Smooth muscle cell (in vitro differentiated cells): ENCODE data around the gene OIT3. TPM values are rescaled to one million over a fixed set of nuclear protein-coding genes. Genes with fewer than 3 reads are reported as not detected.

Source experiments
- DNase-seq: peaks from one replicate; lab custom pipeline; 2025; ENCODE audit not compliant: unreplicated experiment; lab: John Stamatoyannopoulos, UW
- H2AFZ ChIP-seq: fragments of 200-600 bp; sonication (generic); 2 replicates; pipeline ENCODE4 v1.6.0; 2016; ENCODE audit warnings: antibody characterized with exemption, low read depth, mild to moderate bottlenecking
- H3F3A ChIP-seq: fragments of 200-600 bp; sonication (generic); 2 replicates; pipeline ENCODE4 v1.6.0; 2017; ENCODE audit warnings: antibody characterized with exemption, low read depth
- H3K27ac ChIP-seq: fragments of 200-600 bp; sonication (generic); 2 replicates; pipeline ENCODE4 v1.5.1; 2016; ENCODE audit warnings: low read depth, mild to moderate bottlenecking
- H3K27me3 ChIP-seq: fragments of 200-600 bp; sonication (generic); 2 replicates; pipeline ENCODE4 v1.6.1; 2016; ENCODE audit warnings: low read depth, mild to moderate bottlenecking
- H3K36me3 ChIP-seq: fragments of 200-600 bp; sonication (generic); 2 replicates; pipeline ENCODE4 v1.5.1; 2016; ENCODE audit warnings: low read depth
- H3K4me1 ChIP-seq: fragments of 200-600 bp; sonication (generic); 2 replicates; pipeline ENCODE4 v1.5.1; 2016; ENCODE audit warnings: low read depth
- H3K4me2 ChIP-seq: fragments of 200-600 bp; sonication (generic); 2 replicates; pipeline ENCODE4 v1.6.0; 2016; ENCODE audit warnings: mild to moderate bottlenecking
- H3K4me3 ChIP-seq: fragments of 200-600 bp; sonication (generic); 2 replicates; pipeline ENCODE4 v1.5.1; 2016; ENCODE audit warnings: mild to moderate bottlenecking
- H3K79me2 ChIP-seq: fragments of 200-600 bp; sonication (generic); 2 replicates; pipeline ENCODE4 v1.6.0; 2016; ENCODE audit warnings: low read depth, mild to moderate bottlenecking
- H3K9ac ChIP-seq: fragments of 200-600 bp; sonication (generic); 2 replicates; pipeline ENCODE4 v1.6.0; 2016; ENCODE audit warnings: low read depth
- H3K9me3 ChIP-seq: fragments of 200-600 bp; sonication (generic); replicated peaks from 2 replicates; pipeline ENCODE4 v1.5.1; 2016; ENCODE audit warnings: low read depth
- H4K20me1 ChIP-seq: fragments of 200-600 bp; sonication (generic); 2 replicates; pipeline ENCODE4 v1.6.0; 2016; ENCODE audit warnings: low read depth
- WGBS: methylation state at CpG from one replicate; pipeline ENCODE4 v1.1.7; 2016; ENCODE audit warnings: low lambda C conversion rate; 5-methylcytosine and 5-hydroxymethylcytosine counted together
- polyA plus RNA-seq: library from polyadenylated mRNA; unstranded; fragments of >200 nt; fragmentation: Nextera tagmentation; extraction: Ambion mirVana; gene quantifications from 2 replicates; pipeline ENCODE4 v1.2.1, GENCODE V29; 2016
- total RNA-seq: library from RNA; depleted of rRNA; stranded (reverse); fragments of >200 nt; gene quantifications from 2 replicates; pipeline ENCODE4 v1.2.3, GENCODE V29; 2014
- TF ChIP-seq, protein P1 (sequence below): fragments of 200-600 bp; sonication (generic); IDR thresholded peaks from 2 replicates; pipeline ENCODE4 v1.5.1; 2017; ENCODE audit warnings: borderline replicate concordance, mild to moderate bottlenecking, antibody characterized with exemption; ENCODE audit not compliant: insufficient read depth, poor library complexity, severe bottlenecking

Gene OIT3
- total and polyA plus RNA-seq, 2 experiments from 2014 or later, result 0.08 TPM; not detected in 1

DNA sequence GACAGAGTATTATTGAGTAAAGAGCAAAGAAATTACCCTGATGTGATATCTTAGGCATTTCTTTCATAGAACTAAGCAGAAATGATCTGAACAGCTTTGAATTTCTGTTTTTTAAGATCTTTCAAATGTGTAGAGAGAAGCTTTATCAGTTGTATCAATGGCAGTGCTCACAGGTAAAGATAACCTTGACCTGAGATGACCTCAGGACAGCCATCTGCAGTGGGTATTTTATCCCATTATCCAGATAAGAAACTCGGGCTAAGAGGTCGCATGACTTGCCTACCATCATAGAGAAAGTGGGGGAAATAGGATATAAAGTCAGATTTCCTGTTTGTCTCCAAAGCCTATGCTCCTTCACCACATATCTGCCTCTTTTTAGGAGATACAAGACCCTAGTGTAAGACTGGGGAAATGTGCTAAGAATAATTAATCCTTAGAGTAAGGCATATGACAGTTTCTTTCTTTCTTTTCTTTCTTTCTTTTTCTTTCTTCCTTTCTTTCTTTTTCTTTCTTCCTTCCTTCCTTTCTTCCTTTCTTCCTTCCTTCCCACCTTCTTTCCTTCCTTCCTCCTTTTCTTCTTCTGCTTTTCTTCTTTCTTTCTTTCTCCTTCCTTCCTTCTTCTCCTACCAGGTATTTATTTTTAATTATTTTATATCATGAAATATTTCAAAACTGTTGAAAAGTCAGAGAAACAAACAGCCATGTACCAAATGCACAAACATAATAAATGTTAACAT is 50.1 kb downstream of the OIT3 start:
- Histone ChIP-seq H2AFZ (no peak overlapping the region), H4K20me1 (no peaks in the 10 kb centered on the region), H3K4me2 (no peak overlapping the region), H3F3A (no peaks in the 10 kb centered on the region), H3K36me3 (no peaks in the 10 kb centered on the region), H3K27ac (no peak overlapping the region), H3K27me3 (no peaks in the 10 kb centered on the region), H3K4me3 (no peak overlapping the region), H3K79me2 (no peaks in the 10 kb centered on the region), H3K4me1 (no peaks in the 10 kb centered on the region), H3K9ac (no peak overlapping the region), H3K9me3 (no peaks in the 10 kb centered on the region)
- 63% methylated on average over 2 of the region's 2 CpGs for WGBS
- no peak for DNase-seq
- TF ChIP-seq, protein P1, sequence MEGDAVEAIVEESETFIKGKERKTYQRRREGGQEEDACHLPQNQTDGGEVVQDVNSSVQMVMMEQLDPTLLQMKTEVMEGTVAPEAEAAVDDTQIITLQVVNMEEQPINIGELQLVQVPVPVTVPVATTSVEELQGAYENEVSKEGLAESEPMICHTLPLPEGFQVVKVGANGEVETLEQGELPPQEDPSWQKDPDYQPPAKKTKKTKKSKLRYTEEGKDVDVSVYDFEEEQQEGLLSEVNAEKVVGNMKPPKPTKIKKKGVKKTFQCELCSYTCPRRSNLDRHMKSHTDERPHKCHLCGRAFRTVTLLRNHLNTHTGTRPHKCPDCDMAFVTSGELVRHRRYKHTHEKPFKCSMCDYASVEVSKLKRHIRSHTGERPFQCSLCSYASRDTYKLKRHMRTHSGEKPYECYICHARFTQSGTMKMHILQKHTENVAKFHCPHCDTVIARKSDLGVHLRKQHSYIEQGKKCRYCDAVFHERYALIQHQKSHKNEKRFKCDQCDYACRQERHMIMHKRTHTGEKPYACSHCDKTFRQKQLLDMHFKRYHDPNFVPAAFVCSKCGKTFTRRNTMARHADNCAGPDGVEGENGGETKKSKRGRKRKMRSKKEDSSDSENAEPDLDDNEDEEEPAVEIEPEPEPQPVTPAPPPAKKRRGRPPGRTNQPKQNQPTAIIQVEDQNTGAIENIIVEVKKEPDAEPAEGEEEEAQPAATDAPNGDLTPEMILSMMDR, result no peak

DNA sequence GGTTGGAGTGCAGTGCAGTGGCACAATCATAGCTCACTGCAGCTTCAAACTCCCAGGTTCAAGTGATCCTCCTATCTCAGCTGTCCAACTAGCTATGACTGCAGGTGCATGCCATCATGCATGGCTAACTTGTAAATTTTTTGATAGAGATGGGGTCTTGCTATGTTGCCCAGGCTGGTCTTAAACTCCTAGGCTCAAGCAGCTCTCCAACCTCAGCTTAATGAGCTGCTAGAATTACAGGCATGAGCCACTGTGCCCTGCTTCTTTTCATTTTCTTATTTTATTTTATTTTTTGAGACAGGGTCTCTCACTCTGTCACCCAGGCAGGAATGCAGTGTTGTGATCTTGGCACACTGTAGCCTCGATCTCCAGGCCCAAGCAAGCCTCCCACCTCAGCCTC is 53.4 kb downstream of the OIT3 start:
- Histone ChIP-seq H3K79me2 (no peaks in the 10 kb centered on the region), H3F3A (no peaks in the 10 kb centered on the region), H3K4me1 (no peaks in the 10 kb centered on the region), H3K36me3 (no peaks in the 10 kb centered on the region), H2AFZ (no peak overlapping the region), H3K4me2 (no peak overlapping the region), H4K20me1 (no peaks in the 10 kb centered on the region), H3K9me3 (no peaks in the 10 kb centered on the region), H3K27me3 (no peaks in the 10 kb centered on the region), H3K27ac (no peak overlapping the region), H3K4me3 (no peak overlapping the region), H3K9ac (no peak overlapping the region)
- TF ChIP-seq, protein P1, result no peak
- 75% methylated on average over 1 of the region's 1 CpG for WGBS
- no peak for DNase-seq

DNA sequence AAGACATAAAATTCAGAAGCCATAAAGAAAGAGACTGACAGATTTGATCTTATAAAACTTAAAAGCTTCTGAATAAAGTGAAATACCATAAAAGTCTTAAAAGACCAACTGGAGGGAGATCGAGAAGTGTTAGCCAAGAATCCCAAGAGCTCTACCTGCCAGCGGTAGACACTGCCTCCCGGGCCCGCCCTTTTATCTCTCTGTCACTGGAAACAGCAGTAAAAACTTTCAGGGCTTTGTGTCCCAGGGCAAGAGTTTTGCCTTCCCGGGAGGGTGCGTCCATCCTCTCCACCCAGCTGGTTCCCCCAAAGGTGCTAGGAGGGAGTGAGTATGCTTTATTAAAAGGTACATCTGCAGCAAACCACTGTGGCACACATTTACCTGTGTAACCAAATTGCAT is 55.2 kb downstream of the OIT3 start:
- Histone ChIP-seq H4K20me1 (no peaks in the 10 kb centered on the region), H3K4me2 (no peak overlapping the region), H3K9ac (no peak overlapping the region), H3K4me3 (no peak overlapping the region), H2AFZ (no peak overlapping the region), H3K27me3 (no peaks in the 10 kb centered on the region), H3K27ac (no peak overlapping the region), H3K4me1 (peaks cover 2% of the 10 kb centered on the region), H3K9me3 (no peaks in the 10 kb centered on the region), H3K36me3 (no peaks in the 10 kb centered on the region), H3F3A (no peaks in the 10 kb centered on the region), H3K79me2 (no peaks in the 10 kb centered on the region)
- no peak for DNase-seq
- WGBS, result 75% methylated on average over 6 of the region's 6 CpGs
- TF ChIP-seq, protein P1, result no peak

DNA sequence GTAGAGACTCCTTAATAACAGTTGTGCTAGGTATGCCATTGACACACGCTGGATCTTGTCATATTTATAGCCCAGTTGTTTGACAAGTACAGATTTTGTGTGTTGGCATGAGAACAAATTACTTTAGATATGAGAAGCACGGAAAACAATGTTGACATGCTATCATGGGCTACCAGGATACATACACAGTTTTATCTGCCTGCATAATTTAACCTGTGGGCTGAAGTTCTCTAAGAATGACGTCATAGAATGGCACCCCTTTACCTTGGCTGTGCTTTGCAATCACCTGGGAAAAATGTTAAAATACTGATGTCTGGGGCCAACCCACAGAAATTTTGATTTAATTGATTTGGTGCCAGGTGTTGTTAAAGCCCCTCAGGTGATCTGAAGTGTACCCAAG is 58.2 kb downstream of the OIT3 start:
- TF ChIP-seq, protein P1, result no peak
- WGBS, result 89% methylated on average over 3 of the region's 3 CpGs
- Histone ChIP-seq H3K4me3 (no peak overlapping the region), H4K20me1 (no peaks in the 10 kb centered on the region), H3K4me1 (peaks cover 7% of the 10 kb centered on the region), H3K9ac (no peak overlapping the region), H3F3A (no peaks in the 10 kb centered on the region), H2AFZ (no peak overlapping the region), H3K36me3 (no peaks in the 10 kb centered on the region), H3K27ac (no peak overlapping the region), H3K9me3 (no peaks in the 10 kb centered on the region), H3K27me3 (no peaks in the 10 kb centered on the region), H3K4me2 (no peak overlapping the region), H3K79me2 (no peaks in the 10 kb centered on the region)
- DNase-seq, result no peak
